Activated CD8-positive, alpha-beta T cell treated with anti-CD3 and anti-CD28 coated beads for 36 hours (primary cell): ENCODE results near the gene ACER2. TPM values are rescaled to one million over a fixed set of nuclear protein-coding genes. Genes with fewer than 3 reads are reported as not detected.

Experiments
- ATAC-seq: fragments of 200-7000 bp; cut with Tn5 transposase; one replicate; pipeline ENCODE4 v1.10.0; 2021; ENCODE audit warnings: mild to moderate bottlenecking, moderate library complexity
- CTCF ChIA-PET: fragments of 350-600 bp; sonication (Branson Sonifier 250); formaldehyde crosslinking; loops from one replicate; lab custom pipeline; 2021; ENCODE audit warnings: antibody characterized with exemption; lab: Charles Lee
- POLR2A ChIA-PET: fragments of 350-600 bp; sonication (Branson Sonifier 250); formaldehyde crosslinking; loops from one replicate; lab custom pipeline; 2021; ENCODE audit warnings: antibody characterized with exemption; lab: Charles Lee
- DNase-seq: peaks from one replicate; pipeline ENCODE4 v3.0.0-alpha.2; 2020
- H3K27ac Mint-ChIP-seq: one replicate; pipeline ENCODE4 v1.8.0; 2021; ENCODE audit warnings: mild to moderate bottlenecking, mixed read lengths
- H3K27me3 Mint-ChIP-seq: one replicate; pipeline ENCODE4 v1.8.0; 2021; ENCODE audit warnings: mixed read lengths
- H3K36me3 Mint-ChIP-seq: one replicate; pipeline ENCODE4 v1.8.0; 2021; ENCODE audit warnings: low read depth, mixed read lengths
- H3K4me1 Mint-ChIP-seq: one replicate; pipeline ENCODE4 v1.8.0; 2021; ENCODE audit warnings: low read depth, mixed read lengths
- H3K4me3 Mint-ChIP-seq: one replicate; pipeline ENCODE4 v1.8.0; 2021; ENCODE audit warnings: mild to moderate bottlenecking, moderate library complexity, mixed read lengths
- H3K9me3 Mint-ChIP-seq: one replicate; pipeline ENCODE4 v1.8.0; 2021; ENCODE audit warnings: mixed read lengths
- intact Hi-C: fragments of 100-400 bp; cut with micrococcal nuclease; formaldehyde crosslinking; loops from one replicate; pipeline ENCODE4 v1.10.0; 2022
- total RNA-seq, 2 experiments: library from RNA; stranded (reverse); gene quantifications; one replicate each; pipeline ENCODE4 v1.2.3, GENCODE V29; 2021
- TF ChIP-seq, protein P1 (sequence below): fragments of 200-600 bp; IDR thresholded peaks from one replicate; pipeline ENCODE4 v1.8.0; 2022; ENCODE audit warnings: antibody characterized with exemption, mild to moderate bottlenecking

Gene ACER2
- total RNA-seq, 2 experiments from 2014 or later = 1.2 to 1.4 TPM

DNA sequence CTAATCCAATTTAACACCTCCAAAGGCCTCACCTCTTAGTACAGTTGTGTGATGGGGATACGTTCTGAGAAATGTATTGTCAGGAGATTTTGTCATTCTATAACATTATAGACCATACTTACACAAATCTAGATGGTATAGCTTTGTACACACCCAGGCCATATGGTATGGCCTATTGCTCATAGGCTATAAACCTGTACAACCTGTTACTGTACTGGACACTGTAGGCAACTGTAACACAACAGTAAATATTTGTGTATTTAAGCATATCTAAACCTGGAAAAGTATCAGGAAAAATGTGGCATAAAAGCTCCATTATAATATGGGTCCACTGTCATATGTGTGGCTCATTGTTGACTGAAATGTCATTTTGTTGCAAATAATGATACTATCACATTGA, 12.1 kb downstream of the ACER2 start:
- intact Hi-C loops = no loop called here
- DNase-seq (no peak), ATAC-seq (no peak)
- no peak overlapping the region for H3K27ac Mint-ChIP-seq
- peaks cover 6% of the 10 kb centered on the region for H3K36me3 Mint-ChIP-seq
- H3K4me1 Mint-ChIP-seq = no peaks in the 10 kb centered on the region
- POLR2A ChIA-PET = no interaction called here
- H3K27me3 Mint-ChIP-seq = no peaks in the 10 kb centered on the region
- TF ChIP-seq, protein P1, sequence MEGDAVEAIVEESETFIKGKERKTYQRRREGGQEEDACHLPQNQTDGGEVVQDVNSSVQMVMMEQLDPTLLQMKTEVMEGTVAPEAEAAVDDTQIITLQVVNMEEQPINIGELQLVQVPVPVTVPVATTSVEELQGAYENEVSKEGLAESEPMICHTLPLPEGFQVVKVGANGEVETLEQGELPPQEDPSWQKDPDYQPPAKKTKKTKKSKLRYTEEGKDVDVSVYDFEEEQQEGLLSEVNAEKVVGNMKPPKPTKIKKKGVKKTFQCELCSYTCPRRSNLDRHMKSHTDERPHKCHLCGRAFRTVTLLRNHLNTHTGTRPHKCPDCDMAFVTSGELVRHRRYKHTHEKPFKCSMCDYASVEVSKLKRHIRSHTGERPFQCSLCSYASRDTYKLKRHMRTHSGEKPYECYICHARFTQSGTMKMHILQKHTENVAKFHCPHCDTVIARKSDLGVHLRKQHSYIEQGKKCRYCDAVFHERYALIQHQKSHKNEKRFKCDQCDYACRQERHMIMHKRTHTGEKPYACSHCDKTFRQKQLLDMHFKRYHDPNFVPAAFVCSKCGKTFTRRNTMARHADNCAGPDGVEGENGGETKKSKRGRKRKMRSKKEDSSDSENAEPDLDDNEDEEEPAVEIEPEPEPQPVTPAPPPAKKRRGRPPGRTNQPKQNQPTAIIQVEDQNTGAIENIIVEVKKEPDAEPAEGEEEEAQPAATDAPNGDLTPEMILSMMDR = no peak
- no peak overlapping the region for H3K4me3 Mint-ChIP-seq
- H3K9me3 Mint-ChIP-seq = peaks cover 2% of the 10 kb centered on the region
- CTCF ChIA-PET = interaction anchor here (0.7 to 1.3 kb wide), 2 partner anchors 44 to 336 kb away, joined by 3 to 8 read pairs; no protein-coding TSS in a partner anchor

- CTCF ChIA-PET = interaction anchor here (1.0 to 1.5 kb wide), 4 partner anchors 19 to 41 kb away, joined by 3 to 9 read pairs (median 3); no protein-coding TSS in a partner anchor
- Mint-ChIP-seq H3K27me3 (no peaks in the 10 kb centered on the region), H3K4me1 (no peaks in the 10 kb centered on the region)
Measured at GRCh38 chr9:19423163-19423562, 14.4 kb downstream of the ACER2 start.

GRCh38 chr9:19424176-19424779, 15.5 kb downstream of the ACER2 start:
- CTCF ChIA-PET = interaction anchor here (1.0 kb wide), 1 partner anchor 34 kb away, joined by 3 read pairs; no protein-coding TSS in a partner anchor

More at GRCh38 chr9:19423163-19423562, 14.4 kb downstream of the ACER2 start:
- H3K9me3 Mint-ChIP-seq = peaks cover 2% of the 10 kb centered on the region
- DNase-seq = no peak
- H3K27ac Mint-ChIP-seq = no peak overlapping the region
- ATAC-seq = no peak
- H3K36me3 Mint-ChIP-seq = no peaks in the 10 kb centered on the region
- POLR2A ChIA-PET = interaction anchor here (0.5 to 0.7 kb wide), 2 partner anchors 14 to 163 kb away, joined by 3 read pairs; partner anchors contain the start of gene ACER2
- TF ChIP-seq, protein P1 = no peak
- intact Hi-C loops = no loop called here
- no peak overlapping the region for H3K4me3 Mint-ChIP-seq

DNA sequence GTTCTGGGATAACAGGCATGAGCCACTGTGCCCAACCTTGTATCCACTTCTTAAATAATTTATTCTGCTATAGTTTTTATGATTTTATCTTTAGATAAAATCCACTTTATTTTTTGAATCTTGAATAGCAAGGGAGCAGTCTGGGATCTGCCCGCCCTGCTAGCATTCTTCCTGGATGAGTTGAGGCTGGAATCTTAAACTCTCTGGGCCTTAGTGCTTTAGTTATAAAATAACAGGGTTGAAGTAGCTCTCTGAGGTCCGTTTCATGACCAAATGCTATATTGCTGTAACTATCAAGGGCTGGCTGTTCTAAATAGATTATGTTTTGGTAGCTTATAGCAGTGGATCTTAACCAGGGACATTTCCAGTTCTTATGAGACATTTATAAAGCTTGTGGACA, 20.8 kb downstream of the ACER2 start:
- ATAC-seq = no peak
- ChIA-PET CTCF (interaction anchor here (0.8 to 1.9 kb wide), 3 partner anchors 14 to 35 kb away, joined by 3 to 8 read pairs (median 6); no protein-coding TSS in a partner anchor), POLR2A (no interaction called here)
- Mint-ChIP-seq H3K4me3 (no peak overlapping the region), H3K27me3 (no peaks in the 10 kb centered on the region), H3K9me3 (no peaks in the 10 kb centered on the region), H3K4me1 (no peaks in the 10 kb centered on the region), H3K36me3 (no peaks in the 10 kb centered on the region), H3K27ac (no peak overlapping the region)
- TF ChIP-seq, protein P1 = no peak
- DNase-seq = no peak
- intact Hi-C loops = no loop called here

More at GRCh38 chr9:19424176-19424779, 15.5 kb downstream of the ACER2 start:
- TF ChIP-seq, protein P1 = no peak
- no peaks in the 10 kb centered on the region for H3K4me1 Mint-ChIP-seq
- no peak overlapping the region for H3K4me3 Mint-ChIP-seq
- no peaks in the 10 kb centered on the region for H3K27me3 Mint-ChIP-seq
- H3K27ac Mint-ChIP-seq = no peak overlapping the region
- no peaks in the 10 kb centered on the region for H3K9me3 Mint-ChIP-seq
- intact Hi-C loops = no loop called here
- H3K36me3 Mint-ChIP-seq = no peaks in the 10 kb centered on the region
- POLR2A ChIA-PET = no interaction called here
- no peak for DNase-seq
- no peak for ATAC-seq

- no peaks in the 10 kb centered on the region for H3K4me1 Mint-ChIP-seq
- H3K9me3 Mint-ChIP-seq = no peaks in the 10 kb centered on the region
- H3K27me3 Mint-ChIP-seq = no peaks in the 10 kb centered on the region
- H3K36me3 Mint-ChIP-seq = no peaks in the 10 kb centered on the region
- intact Hi-C loops = no loop called here
- no peak overlapping the region for H3K4me3 Mint-ChIP-seq
- H3K27ac Mint-ChIP-seq = no peak overlapping the region
- ATAC-seq = no peak
- ChIA-PET CTCF (interaction anchor here (0.8 to 1.9 kb wide), 3 partner anchors 14 to 34 kb away, joined by 3 to 8 read pairs (median 6); no protein-coding TSS in a partner anchor), POLR2A (interaction anchor here (1.2 kb wide), 1 partner anchor 50 kb away, joined by 6 read pairs; the partner anchor contains the start of gene RPS6)
- no peak for DNase-seq
- TF ChIP-seq, protein P1 = no peak
Measured at GRCh38 chr9:19430201-19430760, 21.5 kb downstream of the ACER2 start.
